Fibroblast of pulmonary artery (primary cell): ENCODE measurements around the gene E2F1.
"Not testable (repeated sequence)": the region's sequence is repeated elsewhere in the genome, so short reads cannot be mapped to it uniquely, and the experiment has no call there.

Experiments used
- DNase-seq: peaks from one replicate; pipeline ENCODE4 v3.0.0-alpha.2; 2010; ENCODE audit warnings: low read depth
- H3K4me3 ChIP-seq: replicated peaks from 2 replicates; pipeline ENCODE4 v1.5.1; 2011; ENCODE audit warnings: low read depth, mild to moderate bottlenecking, control low read depth, low read length, moderate library complexity
- CTCF ChIP-seq: IDR thresholded peaks from 2 replicates; pipeline ENCODE4 v1.5.1; 2011; ENCODE audit warnings: mild to moderate bottlenecking, control low read depth, low read length, inconsistent platforms; ENCODE audit errors: missing control alignments

The E2F1 gene

GRCh38 chr20:33645072-33645358, 41.2 kb downstream of the E2F1 start:
- TF ChIP-seq CTCF = no peak
- DNase-seq = no peak
- no peak overlapping the region for H3K4me3 ChIP-seq

- DNase-seq = no peak
- no peak overlapping the region for H3K4me3 ChIP-seq
- no peak for TF ChIP-seq CTCF
Measured at GRCh38 chr20:33644313-33645071, 41.7 kb downstream of the E2F1 start.

GRCh38 chr20:33640287-33640686, 45.9 kb downstream of the E2F1 start:
- no peak for TF ChIP-seq CTCF

GRCh38 chr20:33636776-33637175, 49.4 kb downstream of the E2F1 start:
- no peak for DNase-seq
- H3K4me3 ChIP-seq = no peak overlapping the region
- no peak for TF ChIP-seq CTCF

More at GRCh38 chr20:33640287-33640686, 45.9 kb downstream of the E2F1 start:
- no peak overlapping the region for H3K4me3 ChIP-seq
- no peak for DNase-seq

- DNase-seq = no peak
- no peak for TF ChIP-seq CTCF
- H3K4me3 ChIP-seq = no peak overlapping the region
Measured at GRCh38 chr20:33635341-33635740, 50.8 kb downstream of the E2F1 start.

GRCh38 chr20:33631910-33632309, 54.3 kb downstream of the E2F1 start:
- not testable (repeated sequence) for DNase-seq

GRCh38 chr20:33630507-33630906, 55.7 kb downstream of the E2F1 start:
- no peak for TF ChIP-seq CTCF
- peak; percentile 50 for DNase-seq
- no peak overlapping the region for H3K4me3 ChIP-seq

More at GRCh38 chr20:33631910-33632309, 54.3 kb downstream of the E2F1 start:
- not testable (repeated sequence) for H3K4me3 ChIP-seq
